Left ventricle myocardium superior (tissue), 1 donor: Measurements from ENCODE around the gene GNA12. TPM values are rescaled to one million over a fixed set of nuclear protein-coding genes. Genes with fewer than 3 reads are reported as not detected.

Source experiments
- total RNA-seq: library from RNA; stranded (reverse); fragmentation: NEBNext Ultra II Directional; extraction: Animal tissue kit (Norgen Biotek cat#: 25700); gene quantifications from one replicate; pipeline ENCODE4 v1.2.1, GENCODE V29; 2021
- donor health status: DM: no; HTN: yes; CAD: no; lungs with severe emphysema.

Gene GNA12
- total RNA-seq, 1 donor from 2014 or later, result 40.4 TPM

Other genes starting within 250 kb of the GNA12 start
- gene TTYH3, start 212.3 kb downstream of the GNA12 start, total RNA-seq, result 10.5 TPM
- 0.05 TPM for gene AMZ1, start 156.1 kb downstream of the GNA12 start, total RNA-seq
- gene CARD11, start 199.6 kb upstream of the GNA12 start, total RNA-seq, result 0.37 TPM